HL-60 (cell line): ENCODE results near the gene RFX1.

ENCODE experiments used
- DNase-seq, 2 experiments: peaks; one replicate each; pipeline ENCODE4 v3.0.0-alpha.2; 2010 to 2020; ENCODE audit warnings: low read depth in 1 of 2, low spot score in 1 of 2
- H3K27ac ChIP-seq: fragments of 250-450 bp; sonication (Bioruptor Pico); replicated peaks from 2 replicates; pipeline ENCODE4 v1.5.1; 2020; ENCODE audit warnings: mild to moderate bottlenecking, moderate library complexity
- H3K27me3 ChIP-seq: fragments of 250-450 bp; sonication (Bioruptor Pico); 2 replicates; pipeline ENCODE4 v1.5.1; 2021; ENCODE audit warnings: mild to moderate bottlenecking, moderate library complexity; ENCODE audit not compliant: insufficient read depth, poor library complexity, severe bottlenecking
- H3K4me3 ChIP-seq: replicated peaks from 2 replicates; pipeline ENCODE4 v1.5.1; 2011; ENCODE audit warnings: mild to moderate bottlenecking, control low read depth, low read length; ENCODE audit not compliant: insufficient read depth
- CTCF ChIP-seq: IDR thresholded peaks from one replicate; pipeline ENCODE4 v1.5.1; 2011; ENCODE audit warnings: low read length, control low read depth, inconsistent platforms; ENCODE audit not compliant: insufficient read depth
- GABPA ChIP-seq: IDR thresholded peaks from 2 replicates; pipeline ENCODE4 v1.6.1; 2012; ENCODE audit warnings: low read depth
- POLR2AphosphoS5 ChIP-seq: IDR thresholded peaks from 2 replicates; pipeline ENCODE4 v1.6.1; 2012; ENCODE audit warnings: low read depth
- REST ChIP-seq: IDR thresholded peaks from 2 replicates; pipeline ENCODE4 v1.6.1; 2012; ENCODE audit warnings: low read depth; ENCODE audit not compliant: insufficient replicate concordance
- SPI1 ChIP-seq: IDR thresholded peaks from 2 replicates; pipeline ENCODE4 v1.6.1; 2012; ENCODE audit warnings: low read depth, mild to moderate bottlenecking, borderline replicate concordance

Gene RFX1

GRCh38 chr19:13914777-13915176 is 91.3 kb downstream of the RFX1 start:
- no peak for DNase-seq
- TF ChIP-seq REST, result no peak
- no peak for TF ChIP-seq GABPA
- TF ChIP-seq POLR2AphosphoS5, result no peak
- TF ChIP-seq SPI1, result no peak
- TF ChIP-seq CTCF, result no peak
- Histone ChIP-seq H3K27ac (no peak overlapping the region), H3K4me3 (no peak overlapping the region), H3K27me3 (no peaks in the 10 kb centered on the region)

- DNase-seq, result no peak
- H3K27ac ChIP-seq, result no peak overlapping the region
- no peak for TF ChIP-seq CTCF
- no peak for TF ChIP-seq GABPA
- TF ChIP-seq SPI1, result no peak
- TF ChIP-seq REST, result no peak
- no peak for TF ChIP-seq POLR2AphosphoS5
- no peak overlapping the region for H3K4me3 ChIP-seq
- H3K27me3 ChIP-seq, result no peaks in the 10 kb centered on the region
These were observed 92.8 kb downstream of the RFX1 start for GRCh38 chr19:13913352-13913751.
